Measurements from ENCODE around the gene PDGFB.

PDGFB gene

DNA sequence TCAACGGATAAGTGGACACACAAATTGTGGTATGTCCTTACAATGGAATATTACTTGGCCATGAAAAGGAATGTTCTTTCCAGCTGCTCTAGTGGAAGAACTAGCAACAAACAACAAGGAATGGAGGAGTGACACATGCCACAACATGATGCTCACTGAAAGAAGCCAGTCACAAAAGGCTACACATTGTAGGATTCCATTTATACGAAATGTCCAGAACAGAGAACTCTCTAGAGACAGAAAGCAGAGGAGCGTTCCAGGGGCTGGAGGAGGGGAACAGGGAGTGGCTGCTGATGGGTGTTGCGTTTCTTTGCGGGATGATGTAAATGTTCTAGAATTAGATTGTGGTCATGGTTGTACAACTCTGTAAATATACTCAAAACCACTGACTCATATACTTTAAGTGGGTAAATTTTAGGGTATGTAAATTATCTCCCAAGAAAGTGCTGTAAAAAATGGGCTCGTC, 32.4 kb upstream of the PDGFB start:
- no peak overlapping the region for H3K4me3 ChIP-seq (ENCODE audit: low read depth, low read length)

DNA sequence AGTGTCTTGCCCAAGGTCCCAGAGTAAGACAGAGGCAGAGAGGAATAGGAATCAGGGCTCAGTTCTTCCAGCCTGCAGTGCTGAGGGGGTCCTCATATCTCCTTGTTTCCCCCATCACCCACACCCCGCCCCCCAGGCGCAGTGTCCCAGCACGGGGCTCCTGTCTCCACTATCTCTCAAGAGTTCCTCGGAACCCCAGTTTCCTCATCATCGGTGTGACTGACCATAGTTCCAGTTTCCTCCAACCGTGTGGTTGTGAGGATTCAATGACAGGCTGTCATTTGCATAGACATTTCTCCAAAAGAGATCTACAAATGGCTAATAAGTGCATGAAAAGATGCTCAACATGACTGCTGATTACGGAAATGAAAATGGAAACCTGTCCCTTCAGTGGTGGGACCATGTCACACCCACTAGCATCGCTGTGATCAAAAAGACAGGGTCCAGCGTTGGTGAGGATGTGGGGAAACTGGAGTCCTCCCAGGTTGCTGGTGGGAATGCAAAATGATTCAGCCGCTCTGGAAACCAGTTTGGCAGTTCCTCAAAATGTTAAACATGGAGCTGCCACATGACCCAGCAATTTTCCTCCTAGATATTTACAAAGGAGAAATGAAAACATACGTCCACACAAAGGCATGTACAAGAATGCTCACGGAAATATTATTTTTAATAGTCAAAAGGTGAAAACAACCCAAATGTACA, 31.8 kb upstream of the PDGFB start:
- H3K4me3 ChIP-seq (ENCODE audit: low read depth, low read length): no peak overlapping the region

DNA sequence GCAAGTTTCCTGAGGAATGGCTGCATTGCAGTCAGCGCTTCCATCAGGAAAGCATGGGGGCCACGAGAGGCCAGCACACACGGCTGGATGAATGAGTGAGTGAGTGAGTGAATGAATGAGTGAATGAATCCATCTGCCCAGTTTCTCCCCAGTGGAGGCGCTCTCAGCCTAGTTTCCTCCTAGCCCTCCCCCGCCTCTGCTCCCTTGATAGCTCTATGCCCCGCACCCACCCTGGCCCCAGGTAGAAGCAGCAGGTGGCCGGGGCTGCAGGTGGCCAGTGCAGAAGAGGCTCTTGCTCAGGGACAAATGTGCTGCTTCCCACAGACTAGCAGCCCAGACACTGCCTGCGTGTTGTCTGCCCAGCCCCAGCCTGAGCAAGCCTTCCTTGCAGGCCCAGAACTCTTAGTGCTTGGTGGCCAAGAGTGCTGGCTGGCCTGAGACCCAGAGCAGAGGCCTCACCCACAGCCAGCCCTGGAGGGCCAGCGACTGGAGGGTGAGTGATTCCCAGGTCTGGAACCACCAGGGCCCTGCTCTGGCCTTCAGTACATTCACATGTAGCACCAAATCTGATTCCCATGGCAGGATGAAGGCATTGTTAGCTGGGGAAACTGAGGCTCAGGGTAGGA, 31.1 kb upstream of the PDGFB start:
- H3K4me3 ChIP-seq (ENCODE audit: low read depth, low read length): no peak overlapping the region

DNA sequence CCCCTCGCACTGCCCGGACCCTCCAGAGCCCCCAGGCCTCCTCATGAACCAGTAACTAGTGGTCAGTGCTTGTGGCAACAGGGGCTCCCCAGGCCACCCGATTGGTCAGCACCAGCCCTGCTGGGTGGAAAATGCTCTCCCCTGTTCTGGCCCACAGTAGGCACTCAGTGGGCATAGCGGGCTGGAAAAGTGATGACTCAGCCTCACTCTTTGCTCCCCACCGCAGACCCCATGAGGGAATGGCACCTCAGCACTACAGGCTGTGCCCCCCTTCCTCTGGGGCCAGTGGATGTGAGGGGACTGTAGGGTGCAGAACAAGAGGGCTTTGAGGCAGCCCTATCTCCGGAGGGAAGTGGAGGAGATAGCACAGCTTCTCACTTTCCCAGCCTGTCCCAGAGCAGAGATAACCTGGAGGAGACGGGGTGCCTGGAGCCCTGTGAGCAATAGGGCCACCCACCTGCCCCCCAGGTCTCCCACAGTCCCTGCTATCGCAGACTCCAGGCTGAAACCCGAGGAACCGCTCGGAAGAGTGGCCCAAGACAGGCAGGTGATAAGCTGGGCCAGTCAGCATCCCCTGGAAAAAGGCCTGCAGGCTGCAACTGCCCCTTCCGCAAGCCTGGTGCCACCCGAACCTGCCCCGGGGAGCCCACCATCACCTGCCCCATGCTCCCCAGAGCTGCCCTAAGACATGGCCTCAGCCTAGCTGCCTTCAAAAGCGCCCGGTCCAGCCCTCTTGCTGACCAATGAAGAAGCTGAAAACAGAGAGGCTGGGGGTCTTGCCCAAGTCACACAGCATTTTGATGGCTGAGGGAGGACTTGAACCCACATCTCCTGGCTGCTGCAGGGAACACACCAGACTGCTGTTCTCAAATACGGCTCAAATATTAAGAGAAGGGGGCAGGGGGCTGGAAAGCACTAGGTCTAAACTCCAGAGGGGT, 29.4 kb upstream of the PDGFB start:
- no peak overlapping the region for H3K4me3 ChIP-seq (ENCODE audit: low read depth, low read length)

DNA sequence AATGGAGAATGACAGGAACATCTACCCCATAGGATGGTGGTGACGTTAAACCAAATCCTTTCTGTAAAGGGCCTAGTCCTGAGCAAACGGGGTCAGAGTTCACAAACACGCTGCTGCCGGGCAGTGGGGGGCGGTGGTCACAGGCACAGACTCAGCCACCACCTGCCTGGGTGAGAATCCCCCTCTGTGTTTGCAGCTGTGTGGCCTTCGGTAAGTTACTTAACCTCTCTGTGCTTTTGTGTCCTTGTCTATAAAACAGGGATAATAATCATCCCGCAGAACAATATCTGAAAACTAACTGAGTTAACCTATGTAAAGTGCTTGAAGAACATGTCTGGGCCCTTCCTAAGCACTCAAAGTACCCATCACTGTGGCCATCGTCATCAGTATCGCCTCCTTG, 26.0 kb upstream of the PDGFB start:
- no peak overlapping the region for H3K4me3 ChIP-seq (ENCODE audit: low read depth, low read length)

DNA sequence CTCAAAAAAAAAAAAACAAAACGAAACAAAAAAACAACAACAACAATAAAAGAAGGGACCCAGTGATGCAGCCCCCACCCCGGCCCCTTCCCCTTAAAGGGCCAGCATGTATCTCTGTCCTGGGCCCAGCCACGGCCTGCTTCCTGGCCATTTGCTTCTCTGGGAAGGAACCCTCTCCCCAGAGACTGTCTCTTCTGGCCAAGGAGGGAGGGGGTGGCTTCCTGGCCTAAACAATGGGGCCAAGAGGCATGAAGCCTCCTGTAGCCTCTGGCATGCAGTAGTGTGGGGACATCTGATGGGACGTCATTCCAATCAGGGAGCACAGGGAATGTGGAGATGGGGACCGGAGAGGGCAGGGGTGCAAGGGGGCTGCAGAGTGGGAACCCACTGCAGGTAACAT, 25.5 kb upstream of the PDGFB start:
- H3K4me3 ChIP-seq (ENCODE audit: low read depth, low read length): no peak overlapping the region

DNA sequence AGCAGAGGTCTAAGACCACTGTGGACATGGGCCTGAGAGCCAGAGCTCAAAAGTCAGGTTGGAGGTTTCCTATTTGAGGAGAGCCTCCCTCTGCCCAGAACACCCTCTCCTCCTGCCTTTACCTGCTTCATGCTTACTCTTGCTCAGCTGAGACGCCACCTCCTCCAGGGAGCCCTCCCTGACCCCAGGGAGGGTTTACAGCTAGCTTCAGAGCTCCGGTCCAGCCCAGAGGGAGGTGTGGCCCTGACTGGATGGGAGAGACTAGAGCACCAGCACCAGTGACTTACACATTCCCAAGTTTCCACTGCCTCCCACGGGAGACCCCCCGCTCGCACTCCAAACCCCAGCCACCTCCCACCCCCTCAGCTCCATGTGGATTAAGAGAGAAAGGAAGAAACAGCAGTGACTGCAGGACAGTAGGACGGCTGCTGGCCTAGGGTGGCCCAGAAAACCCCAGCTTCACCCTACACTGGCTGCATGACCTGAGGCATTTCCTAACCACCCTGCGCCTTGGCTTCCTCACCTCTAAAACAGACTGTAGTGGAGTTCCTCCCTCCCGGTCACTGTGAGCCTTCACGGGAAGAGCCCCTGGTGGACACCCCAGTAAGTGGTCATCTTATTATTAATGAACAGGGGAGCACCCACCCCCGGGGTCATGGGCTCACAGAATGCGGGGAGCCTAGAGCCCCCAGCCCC, 24.5 kb upstream of the PDGFB start:
- H3K4me3 ChIP-seq (ENCODE audit: low read depth, low read length): no peak overlapping the region

DNA sequence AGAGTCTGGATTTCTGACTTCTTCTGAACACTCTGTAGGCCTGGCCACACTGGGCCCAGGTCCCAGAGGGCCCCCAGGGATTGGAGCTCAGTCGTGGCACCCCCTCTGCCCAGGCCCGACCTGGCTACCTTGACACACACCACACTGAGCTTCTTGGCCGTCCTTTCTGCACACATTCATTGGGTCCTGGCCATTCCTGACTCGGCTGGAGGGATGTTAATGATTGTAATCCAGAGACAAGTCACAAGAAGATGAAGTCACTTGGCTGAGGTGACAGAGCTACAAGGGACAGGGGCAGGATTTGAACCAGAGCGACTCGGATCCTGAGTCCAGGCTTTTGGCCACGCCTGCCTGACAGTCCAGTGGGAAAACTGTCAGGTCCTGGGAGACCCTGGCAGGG, 23.9 kb upstream of the PDGFB start:
- no peak overlapping the region for H3K4me3 ChIP-seq (ENCODE audit: low read depth, low read length)

DNA sequence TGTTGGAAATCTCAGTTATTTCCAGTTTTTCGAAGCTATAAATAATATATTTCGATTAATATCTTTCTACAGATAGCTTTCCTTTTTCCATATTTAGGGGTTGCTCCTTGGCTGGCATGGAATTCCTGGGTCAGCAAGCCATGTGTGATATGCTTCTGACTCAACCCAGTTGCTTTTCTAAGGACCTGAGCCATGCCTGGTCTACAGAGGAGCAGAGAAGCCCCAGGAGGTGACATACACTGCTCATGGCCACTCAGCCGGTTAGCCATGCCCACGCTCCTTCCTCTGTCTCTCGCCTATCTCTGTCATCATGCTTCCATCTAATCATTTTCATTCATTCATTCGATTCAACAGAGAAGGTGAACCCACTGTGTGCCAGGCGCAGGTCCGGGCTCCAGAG, 23.2 kb upstream of the PDGFB start:
- no peak overlapping the region for H3K4me3 ChIP-seq (ENCODE audit: low read depth, low read length)

DNA sequence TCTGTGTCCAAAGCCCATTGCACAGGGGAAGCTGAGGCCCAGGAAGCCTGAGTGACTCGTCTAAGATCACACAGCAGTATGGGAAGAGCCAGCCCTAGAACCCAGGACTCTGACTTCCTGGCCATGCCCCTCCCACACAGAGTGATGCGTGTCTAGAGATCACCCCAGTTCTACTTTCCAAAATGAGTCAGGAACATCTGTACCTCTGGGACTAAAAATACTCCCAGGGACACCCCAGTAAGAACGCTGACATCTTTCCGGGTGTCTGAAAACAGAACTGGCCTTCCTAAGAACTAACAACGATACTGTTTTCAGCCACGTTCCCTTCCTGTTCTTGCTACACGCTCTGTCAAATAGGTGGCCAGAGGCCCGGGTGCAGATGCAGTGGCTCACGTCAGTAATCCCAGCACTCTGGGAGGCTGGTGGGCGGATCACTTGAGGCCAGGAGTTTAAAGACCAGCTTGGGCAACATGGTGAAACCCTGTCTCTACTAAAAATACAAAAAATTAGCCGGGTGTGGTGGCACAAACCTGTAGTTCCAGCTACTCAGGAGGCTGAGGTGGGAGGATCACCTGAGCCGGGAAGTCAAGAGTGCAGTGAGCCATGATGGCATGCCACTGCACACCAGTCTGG, 21.7 kb upstream of the PDGFB start:
- no peak overlapping the region for H3K4me3 ChIP-seq (ENCODE audit: low read depth, low read length)

DNA sequence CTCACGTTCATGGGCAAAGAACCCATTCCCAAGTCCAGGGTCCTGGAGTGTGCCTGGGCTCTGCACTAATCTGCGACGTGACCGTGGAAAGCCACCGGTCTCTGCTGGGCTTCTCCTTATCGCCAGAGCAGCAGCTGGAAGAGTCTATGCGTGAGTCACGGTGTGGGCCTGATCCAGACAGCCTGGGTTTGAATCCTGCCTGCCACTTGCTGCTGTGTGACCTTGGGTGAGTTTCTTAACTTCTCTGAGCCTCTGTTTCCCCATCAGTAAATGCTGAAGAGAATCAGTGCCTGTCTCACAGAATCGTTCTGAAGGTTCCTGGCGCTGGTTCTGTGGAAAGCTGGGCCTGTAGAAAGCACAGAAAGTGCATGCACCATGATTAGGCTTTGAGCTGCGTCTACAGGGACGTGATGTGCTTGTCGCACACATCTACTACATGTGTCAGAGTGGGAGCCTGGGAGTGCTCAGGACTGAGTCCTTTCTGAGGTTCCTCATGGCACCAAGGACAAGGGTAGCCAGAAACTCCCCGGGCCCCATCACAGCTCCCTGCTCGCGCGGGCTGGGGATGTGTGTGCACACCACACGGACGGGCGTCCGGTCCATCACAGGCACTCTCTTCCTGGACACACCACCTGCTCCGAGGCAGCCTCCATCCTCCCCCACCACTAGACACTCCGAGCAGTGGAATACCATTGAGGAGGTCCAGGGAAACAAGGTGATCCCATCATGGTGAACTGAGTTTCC, 20.5 kb upstream of the PDGFB start:
- H3K4me3 ChIP-seq (ENCODE audit: low read depth, low read length): no peak overlapping the region

DNA sequence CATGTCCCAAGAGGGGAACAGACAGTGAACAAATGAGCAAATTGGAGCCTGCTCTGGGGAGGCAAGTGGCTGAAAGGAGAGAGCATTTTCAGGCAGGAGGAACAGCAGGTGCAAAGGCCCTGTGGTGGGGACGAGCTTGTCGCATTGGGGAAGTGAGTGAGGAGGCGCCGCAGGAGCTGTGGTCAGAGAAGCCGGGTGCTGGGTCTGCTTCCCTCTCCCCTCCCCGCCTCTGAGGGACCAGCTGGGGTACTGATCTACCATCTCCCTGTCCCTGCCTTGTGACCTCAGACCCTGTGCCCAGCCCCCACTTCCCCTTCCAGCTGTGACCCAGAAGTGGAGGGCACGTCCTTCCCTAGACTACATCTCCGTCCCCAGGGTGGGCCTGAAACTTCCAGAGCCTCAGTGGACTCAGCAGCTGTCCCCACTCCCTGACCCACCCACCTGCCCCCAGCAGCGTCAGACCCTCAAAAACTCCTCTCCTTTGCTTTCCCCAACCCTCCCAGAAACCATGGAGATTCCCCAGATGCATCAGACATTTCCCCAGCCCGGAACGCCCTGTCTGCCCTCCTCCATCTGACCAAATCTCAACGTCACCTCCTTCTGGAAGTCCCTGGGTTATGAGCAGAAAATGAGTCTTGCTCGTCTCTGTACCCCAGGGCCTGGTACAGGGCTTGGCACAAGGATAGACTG, 19.7 kb upstream of the PDGFB start:
- H3K4me3 ChIP-seq (ENCODE audit: low read depth, low read length): no peak overlapping the region

DNA sequence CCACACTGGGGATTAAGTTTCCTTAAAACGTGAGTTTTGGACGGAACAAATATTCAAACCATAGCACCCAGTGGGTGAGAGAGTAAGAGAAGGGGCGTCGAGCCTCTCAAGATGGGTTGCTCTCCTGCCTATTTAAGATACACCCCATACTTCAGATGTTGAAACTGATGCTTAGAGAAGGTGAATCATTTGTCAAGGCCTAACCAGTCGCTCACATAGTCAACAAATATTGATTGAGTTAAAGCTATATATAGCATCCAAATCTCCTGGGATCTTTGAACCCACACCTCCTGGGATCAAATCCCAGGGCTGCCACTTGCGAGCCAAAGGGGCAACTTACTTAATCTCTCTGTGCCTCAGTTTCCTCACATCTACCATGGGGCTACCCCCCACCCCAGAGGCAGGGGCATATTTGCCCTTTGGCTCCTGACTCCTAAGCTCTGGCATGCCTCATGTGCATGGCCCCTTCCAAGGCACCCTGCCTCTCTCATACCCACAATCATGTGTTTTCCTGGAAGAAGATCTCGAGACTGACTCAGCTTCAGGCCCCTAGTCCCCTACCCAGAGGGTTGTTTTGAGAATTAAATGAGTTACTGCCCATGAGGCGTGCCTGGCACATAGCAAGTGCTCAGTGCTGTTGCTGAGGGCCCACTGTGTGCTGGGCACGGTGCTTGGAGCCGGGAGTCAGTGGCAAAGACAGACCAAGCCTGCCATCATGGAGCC, 19.0 kb upstream of the PDGFB start:
- H3K4me3 ChIP-seq (ENCODE audit: low read depth, low read length): no peak overlapping the region

DNA sequence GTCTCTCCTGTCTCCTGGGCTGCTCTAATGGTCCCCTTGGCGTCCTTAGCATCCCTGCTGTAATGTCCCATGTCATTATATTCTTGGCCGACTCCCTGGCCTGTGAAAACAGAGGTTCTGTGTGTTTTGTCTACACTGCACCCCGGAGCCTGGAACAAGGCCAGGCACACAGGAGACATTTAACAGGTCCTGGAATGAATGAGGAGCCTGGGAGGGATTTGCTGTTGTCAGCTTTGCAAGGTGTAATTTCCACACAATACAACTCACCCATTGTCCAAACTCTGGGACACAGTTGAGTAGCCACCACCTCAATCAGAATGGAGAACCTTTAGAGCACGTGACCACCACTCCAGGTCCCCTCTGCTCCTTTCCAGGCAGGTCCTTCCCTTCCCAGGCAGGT, 14.9 kb upstream of the PDGFB start:
- H3K4me3 ChIP-seq (ENCODE audit: low read depth, low read length): no peak overlapping the region

DNA sequence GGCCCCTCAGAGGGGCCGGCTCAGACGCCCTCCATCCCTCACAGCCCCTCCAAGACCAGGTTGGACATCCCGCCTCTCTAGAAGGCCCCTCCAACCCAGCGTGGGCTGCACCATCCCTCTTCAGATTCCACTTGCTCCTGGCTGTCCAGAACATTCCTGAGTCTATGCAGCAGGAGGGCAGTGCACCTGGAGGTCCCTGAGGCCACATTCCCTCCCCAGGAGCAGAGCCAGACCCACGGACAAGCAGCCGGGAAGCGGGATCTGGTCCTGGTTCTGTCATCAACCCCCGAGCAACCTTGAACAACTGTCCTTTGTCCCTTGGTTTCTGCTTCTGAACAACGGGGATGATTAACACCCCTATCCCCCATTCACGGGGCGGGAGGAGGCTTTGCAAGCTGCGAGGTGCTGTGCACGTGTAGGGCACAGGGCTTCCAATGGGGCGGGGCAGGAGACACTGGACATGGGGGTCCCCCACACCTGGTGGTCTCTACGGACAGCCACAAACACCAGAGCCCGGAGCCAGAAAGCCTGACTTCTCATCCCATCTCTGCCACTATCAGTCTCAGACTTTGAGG, 13.2 kb upstream of the PDGFB start:
- H3K4me3 ChIP-seq (ENCODE audit: low read depth, low read length): no peak overlapping the region

DNA sequence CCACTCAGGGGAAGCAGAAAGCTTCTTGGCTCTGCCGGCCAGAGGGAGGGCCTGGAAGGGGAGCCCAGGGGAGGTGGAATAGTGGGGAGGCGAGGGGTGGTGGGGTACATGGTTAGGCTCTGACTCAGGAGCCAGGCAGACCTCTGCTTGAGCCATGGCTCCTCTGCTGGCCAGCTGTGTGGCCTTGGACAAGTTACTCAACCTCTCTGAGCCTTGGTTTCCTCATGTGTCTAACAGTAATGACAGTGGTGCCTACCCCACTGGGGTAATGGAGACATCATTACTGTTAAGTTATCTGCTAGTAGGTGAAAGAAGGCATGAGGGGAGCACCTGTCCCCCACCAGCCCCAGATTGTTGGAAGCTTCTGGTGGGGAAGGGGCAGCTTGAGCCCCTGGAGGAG, 12.2 kb upstream of the PDGFB start:
- H3K4me3 ChIP-seq (ENCODE audit: low read depth, low read length): no peak overlapping the region

DNA sequence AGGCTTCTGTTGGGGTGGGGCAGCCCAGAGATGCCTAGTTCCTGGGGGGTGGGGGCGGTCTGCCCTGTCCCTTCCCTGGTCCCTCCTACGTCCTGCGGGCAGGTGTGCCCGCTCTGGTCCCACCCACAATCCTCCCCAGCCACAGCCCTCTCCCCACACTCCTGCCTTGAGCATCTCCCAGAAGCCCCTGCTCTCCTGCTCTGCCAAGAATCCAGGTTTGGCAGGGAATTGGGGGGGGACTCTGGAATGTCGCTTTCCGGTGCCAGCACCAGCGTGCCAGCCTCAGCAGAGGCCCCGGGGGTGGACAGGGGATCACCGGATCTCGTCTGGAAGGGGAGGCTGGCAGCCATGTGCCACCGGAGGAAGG, 11.4 kb upstream of the PDGFB start:
- H3K4me3 ChIP-seq (ENCODE audit: low read depth, low read length): no peak overlapping the region

DNA sequence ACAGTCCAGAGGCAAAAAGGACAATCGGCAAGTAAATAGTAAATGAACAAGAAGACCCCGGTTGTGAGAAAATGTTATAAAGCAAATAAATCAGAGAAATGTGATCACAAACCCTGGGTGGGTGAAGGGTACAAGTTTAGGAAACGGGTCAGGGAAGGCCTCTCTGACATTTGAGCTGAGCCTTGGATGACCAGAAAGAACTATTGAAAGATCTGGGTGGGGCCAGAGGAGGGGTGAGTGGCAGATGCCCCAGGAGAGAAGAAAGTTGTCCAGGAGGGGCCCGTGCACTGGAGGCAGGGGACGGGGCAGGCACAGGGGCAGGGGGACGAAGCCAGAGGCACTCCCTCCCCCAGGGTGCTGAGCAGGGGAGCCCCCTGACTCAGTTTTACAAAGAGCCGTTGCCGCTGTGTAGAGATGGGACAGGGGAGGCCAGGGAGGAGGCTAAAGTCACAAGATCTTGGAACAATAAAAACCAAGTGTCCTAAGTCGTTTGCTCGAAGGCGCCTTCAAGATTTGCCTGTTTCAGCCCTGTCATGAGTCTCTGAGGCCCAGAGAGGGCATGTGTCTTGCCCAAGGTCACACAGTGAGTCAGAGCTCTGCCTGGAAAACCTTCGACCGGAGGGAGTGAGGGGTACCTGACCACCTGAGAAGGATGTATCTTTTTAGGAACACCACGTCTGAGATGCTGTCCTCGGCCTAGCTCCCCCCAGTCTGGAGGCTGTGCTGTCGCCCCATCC, 10.8 kb upstream of the PDGFB start:
- H3K4me3 ChIP-seq (ENCODE audit: low read depth, low read length): no peak overlapping the region

All from iPS-11a (cell line).